ENCODE results near the gene CTNNA2.
"Not testable (repeated sequence)": the region's sequence is repeated elsewhere in the genome, so short reads cannot be mapped to it uniquely, and the experiment has no call there.

CTNNA2 gene

GRCh38 chr2:80032684-80033083 is 519.8 kb downstream of the CTNNA2 start:
- not testable (repeated sequence) for DNase-seq (ENCODE audit: low read depth)

DNA sequence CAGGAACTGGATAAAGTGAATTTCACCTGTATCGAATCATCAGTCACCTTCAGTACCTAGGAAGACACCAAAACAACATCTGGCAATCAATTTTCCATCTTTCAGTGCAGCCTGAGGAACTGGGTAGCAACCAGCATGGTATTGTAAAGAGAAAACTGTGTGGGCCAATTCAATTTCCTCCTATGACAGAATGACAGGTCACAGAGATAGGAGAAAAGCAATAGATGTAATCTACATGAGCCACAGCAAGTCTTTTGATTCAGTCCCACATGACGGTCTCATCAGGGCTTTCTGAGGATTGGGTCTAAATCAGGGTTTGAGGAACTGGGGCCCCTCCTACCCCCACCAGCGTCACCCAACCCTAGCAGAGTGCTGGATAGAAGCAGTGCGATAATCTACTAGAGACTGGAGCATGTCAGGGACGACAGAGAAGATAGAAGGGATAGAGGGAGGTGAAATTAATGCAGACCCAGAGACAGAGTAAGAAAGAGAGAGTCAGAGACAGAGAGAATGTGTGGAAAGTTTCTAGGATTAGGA is 523.0 kb downstream of the CTNNA2 start:
- no peak for DNase-seq (ENCODE audit: low read depth)

DNA sequence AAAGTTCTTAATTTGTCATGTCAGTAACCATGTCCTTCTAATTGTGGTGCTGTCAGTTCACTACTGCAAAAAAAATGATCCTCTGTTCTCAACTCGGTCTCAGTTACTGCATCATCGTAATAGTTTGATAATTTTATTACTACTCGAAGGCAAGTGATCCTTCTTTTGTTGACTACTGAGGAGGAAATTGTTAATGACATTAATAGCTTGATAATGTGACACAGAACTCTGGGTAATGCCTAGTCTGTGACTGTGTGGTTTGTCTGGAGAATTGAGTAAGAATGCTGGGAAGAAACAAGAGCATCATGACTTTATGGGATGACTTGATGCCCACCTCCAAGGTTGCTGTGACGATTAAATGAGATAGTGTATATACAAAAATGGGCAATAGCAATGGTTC is 524.5 kb downstream of the CTNNA2 start:
- DNase-seq (ENCODE audit: low read depth) = no peak

- DNase-seq (ENCODE audit: low read depth) = no peak
These were observed 527.4 kb downstream of the CTNNA2 start for GRCh38 chr2:80040226-80040625.

GRCh38 chr2:80042635-80043034 is 529.8 kb downstream of the CTNNA2 start:
- no peak for DNase-seq (ENCODE audit: low read depth)

GRCh38 chr2:80048296-80048695 is 535.4 kb downstream of the CTNNA2 start:
- DNase-seq (ENCODE audit: low read depth) = no peak

- no peak for DNase-seq (ENCODE audit: low read depth)
These were observed 537.4 kb downstream of the CTNNA2 start for GRCh38 chr2:80050246-80050645.

- DNase-seq (ENCODE audit: low read depth) = no peak
These were observed 540.9 kb downstream of the CTNNA2 start for GRCh38 chr2:80053522-80054345.

DNA sequence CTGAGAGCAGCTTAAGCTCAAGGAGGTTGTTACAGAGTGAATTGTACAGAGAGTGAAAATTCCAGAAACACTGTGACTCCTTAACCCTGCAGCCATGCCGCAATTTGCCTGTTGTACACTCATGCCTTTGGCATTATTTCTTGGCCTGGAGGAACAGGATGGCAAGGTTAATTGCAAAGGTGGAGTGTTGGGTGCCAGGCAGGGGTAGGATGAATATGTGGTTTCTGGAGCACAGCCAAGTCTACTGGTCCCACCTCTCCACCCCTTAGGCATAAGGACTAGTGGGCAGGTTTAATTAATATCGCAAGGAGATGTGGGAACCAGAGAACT is 541.5 kb downstream of the CTNNA2 start:
- DNase-seq (ENCODE audit: low read depth) = peak; percentile 22

DNA sequence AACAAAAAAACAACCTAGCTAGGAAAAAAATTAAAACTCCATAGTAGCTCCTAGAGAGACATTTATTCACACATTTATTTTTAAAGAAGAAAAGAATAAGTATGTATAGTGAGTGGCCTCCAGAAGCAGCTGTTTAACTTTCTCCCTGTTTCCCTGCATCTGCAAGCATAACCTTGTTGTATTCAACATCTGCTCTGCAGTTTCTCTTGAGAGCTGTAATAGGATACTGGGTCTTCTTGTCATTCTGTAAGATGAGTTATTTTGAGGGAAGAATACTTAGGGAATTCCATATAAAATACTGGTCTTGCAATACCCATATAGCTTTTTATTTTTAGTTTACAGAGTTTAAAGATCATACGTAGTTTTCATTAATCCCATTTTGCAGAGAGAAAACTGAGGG is 545.1 kb downstream of the CTNNA2 start:
- DNase-seq (ENCODE audit: low read depth) = no peak

GRCh38 chr2:80058562-80058961 is 545.7 kb downstream of the CTNNA2 start:
- DNase-seq (ENCODE audit: low read depth) = no peak

- no peak for DNase-seq (ENCODE audit: low read depth)
These were observed 546.6 kb downstream of the CTNNA2 start for GRCh38 chr2:80059447-80059846.

DNA sequence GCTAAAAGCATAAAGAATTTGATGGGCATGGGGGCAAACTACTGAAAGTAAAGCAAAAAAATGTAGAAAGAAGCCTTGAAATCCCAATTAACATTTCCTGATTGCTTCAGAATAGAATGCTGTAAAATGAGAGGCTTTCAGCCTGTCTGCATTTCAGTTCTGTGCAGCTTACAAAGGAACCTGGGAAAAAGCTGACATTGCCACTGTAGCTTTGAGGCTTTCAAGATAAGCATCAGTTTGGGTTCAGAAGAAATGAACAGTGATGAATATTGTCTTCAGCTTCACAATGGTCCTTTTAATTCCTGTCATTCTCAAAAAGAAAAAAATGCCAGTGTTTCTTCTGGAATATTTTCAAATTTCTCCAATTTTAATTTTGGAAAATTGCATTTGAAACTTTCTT is 549.0 kb downstream of the CTNNA2 start:
- no peak for DNase-seq (ENCODE audit: low read depth)

DNA sequence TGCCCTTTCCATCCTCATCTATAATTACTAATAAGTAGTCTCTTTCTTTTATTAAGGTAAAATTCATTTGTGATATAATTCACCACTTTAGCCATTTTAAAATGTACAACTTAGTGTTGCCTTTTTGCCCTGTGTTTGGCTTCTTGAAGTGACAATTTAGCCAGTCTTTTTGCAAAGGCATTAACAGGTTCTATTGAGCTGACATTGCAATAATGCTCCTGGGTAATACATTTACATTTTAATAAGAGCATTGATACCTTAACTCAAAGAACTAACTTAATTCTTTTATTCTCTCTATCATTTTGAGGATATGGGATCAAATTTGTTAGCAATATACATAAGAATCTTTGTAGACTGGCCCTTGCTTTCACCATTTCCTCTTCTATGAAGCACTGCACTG is 549.4 kb downstream of the CTNNA2 start:
- no peak for DNase-seq (ENCODE audit: low read depth)

GRCh38 chr2:80068038-80068731 is 555.3 kb downstream of the CTNNA2 start:
- DNase-seq (ENCODE audit: low read depth) = no peak

DNA sequence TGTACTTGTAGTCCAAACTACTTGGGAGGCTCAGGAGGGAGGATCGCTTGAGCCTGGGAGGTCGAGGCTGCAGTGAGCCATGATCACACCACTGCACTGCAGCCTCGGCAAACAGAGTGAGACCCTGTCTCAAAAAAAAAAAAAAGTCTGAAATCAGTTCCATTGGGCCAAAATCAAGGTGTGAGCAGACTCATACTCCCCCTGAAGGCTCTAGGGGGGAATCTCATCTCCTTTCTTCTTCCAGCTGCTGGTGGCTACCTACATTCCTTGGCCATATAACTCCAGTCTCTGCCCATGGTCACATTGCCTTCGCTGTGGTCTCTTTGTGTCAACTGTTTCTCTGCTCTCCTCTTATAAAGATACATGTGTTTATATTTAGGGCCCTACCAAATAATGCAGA is 557.7 kb downstream of the CTNNA2 start:
- no peak for DNase-seq (ENCODE audit: low read depth)

DNA sequence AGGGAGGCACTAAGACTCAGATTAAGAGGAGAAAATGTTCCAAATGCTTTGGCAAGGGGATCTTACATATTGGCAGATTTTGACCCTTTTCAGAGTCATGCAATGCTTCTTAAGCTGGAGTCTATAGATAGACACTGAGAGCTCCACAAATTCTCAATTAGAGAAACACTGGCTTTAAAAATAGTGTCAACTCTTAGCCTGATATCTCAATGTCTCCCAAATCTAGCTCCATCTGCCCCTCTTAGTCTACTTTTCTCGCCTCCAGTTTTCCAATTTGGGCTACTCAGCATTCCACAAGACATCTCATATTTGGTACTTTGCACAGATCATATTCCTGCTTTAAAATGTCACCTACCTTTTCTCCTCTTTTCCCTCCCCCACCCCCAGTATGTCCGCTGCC is 559.1 kb downstream of the CTNNA2 start:
- no peak for DNase-seq (ENCODE audit: low read depth)

- DNase-seq (ENCODE audit: low read depth) = peak; percentile 67
These were observed 560.3 kb downstream of the CTNNA2 start for GRCh38 chr2:80073134-80073561.

- DNase-seq (ENCODE audit: low read depth) = no peak
These were observed 561.6 kb downstream of the CTNNA2 start for GRCh38 chr2:80074321-80075070.

- no peak for DNase-seq (ENCODE audit: low read depth)
These were observed 562.9 kb downstream of the CTNNA2 start for GRCh38 chr2:80075719-80076118.

DNA sequence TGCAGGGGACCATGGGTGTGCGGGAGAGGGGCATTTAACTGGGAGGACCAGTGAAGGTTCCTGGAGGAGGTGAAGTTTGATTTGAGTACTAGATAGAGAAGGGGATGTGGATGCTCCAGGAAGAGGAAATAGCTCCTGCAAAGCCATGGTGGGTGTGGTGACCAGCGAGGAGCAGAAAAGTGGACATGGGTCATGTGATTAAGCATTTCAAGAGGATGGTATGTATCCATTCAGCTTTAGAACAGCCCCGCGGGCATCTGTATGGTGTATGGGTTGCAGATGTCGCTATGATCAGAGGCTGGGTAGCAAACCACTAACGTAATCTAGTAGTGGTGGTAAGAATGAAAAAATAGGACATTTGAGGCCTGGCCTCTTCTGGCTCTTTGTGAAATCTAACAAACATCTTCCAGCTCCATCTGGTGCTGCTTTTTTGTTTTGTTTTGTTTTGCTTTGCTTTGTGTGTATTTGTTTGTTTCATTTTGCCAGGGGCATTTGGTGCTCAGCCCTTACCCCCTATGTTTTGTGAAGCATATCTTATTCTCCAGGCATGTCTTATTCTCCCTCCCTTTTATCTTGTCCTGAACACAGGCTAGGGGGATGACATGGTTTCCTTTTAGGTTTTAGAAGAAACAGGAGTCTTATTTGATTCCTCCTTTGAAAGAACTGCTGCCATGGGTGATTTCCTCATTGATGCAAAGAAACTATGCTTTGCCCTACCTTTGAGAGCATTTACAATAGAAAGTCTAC is 565.6 kb downstream of the CTNNA2 start:
- no peak for DNase-seq (ENCODE audit: low read depth)

DNA sequence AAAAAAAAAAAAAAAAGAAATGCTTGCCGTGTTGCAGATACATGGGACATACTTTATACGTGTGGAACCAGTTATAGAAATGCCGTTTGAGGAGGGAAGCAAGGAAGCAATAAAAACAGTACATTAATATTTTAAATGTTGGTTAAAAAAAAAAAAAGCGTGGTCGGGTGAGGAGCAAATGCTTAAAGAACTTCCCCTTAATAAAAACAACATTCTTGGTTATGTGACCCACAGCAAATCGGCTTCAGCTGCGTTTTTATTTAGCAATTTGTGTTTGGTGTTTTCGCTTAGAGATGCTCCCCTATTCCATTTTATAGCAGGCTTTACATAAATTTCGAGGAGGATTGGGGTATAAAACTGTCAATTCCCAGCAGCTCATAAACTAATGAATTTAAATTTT is 568.1 kb downstream of the CTNNA2 start:
- DNase-seq (ENCODE audit: low read depth) = no peak
